C4-2B (cell line): Measurements from ENCODE around the gene SEPTIN2.
"Not testable (repeated sequence)": the region's sequence is repeated elsewhere in the genome, so short reads cannot be mapped to it uniquely, and the experiment has no call there.

Source experiments
- ZFX ChIP-seq: fragments of 450-650 bp; IDR thresholded peaks from 2 replicates; pipeline ENCODE4 v1.6.1; 2017
- TF ChIP-seq, protein P1 (sequence below): fragments of 450-650 bp; conservative IDR thresholded peaks from 2 replicates; pipeline ENCODE4 v1.5.1; 2017; ENCODE audit warnings: mild to moderate bottlenecking

GRCh38 chr2:241385450-241385849, 69.7 kb downstream of the SEPTIN2 start:
- TF ChIP-seq, protein P1, sequence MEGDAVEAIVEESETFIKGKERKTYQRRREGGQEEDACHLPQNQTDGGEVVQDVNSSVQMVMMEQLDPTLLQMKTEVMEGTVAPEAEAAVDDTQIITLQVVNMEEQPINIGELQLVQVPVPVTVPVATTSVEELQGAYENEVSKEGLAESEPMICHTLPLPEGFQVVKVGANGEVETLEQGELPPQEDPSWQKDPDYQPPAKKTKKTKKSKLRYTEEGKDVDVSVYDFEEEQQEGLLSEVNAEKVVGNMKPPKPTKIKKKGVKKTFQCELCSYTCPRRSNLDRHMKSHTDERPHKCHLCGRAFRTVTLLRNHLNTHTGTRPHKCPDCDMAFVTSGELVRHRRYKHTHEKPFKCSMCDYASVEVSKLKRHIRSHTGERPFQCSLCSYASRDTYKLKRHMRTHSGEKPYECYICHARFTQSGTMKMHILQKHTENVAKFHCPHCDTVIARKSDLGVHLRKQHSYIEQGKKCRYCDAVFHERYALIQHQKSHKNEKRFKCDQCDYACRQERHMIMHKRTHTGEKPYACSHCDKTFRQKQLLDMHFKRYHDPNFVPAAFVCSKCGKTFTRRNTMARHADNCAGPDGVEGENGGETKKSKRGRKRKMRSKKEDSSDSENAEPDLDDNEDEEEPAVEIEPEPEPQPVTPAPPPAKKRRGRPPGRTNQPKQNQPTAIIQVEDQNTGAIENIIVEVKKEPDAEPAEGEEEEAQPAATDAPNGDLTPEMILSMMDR: not testable (repeated sequence)
- not testable (repeated sequence) for TF ChIP-seq ZFX
